SK-N-MC (cell line): Measurements from ENCODE around the gene RHOT1.
"Not testable (repeated sequence)": the region's sequence is repeated elsewhere in the genome, so short reads cannot be mapped to it uniquely, and the experiment has no call there.

Source experiments
- DNase-seq: peaks from one replicate; pipeline ENCODE4 v3.0.0-alpha.2; 2011; ENCODE audit warnings: low read depth, low spot score
- H3K27ac ChIP-seq: fragments of 200-600 bp; sonication (generic); 2 replicates; pipeline ENCODE4 v1.5.1; 2016; ENCODE audit warnings: mixed run types
- H3K36me3 ChIP-seq: fragments of 200-600 bp; sonication (generic); 2 replicates; pipeline ENCODE4 v1.6.1; 2017; ENCODE audit warnings: antibody characterized with exemption, low read length, mixed read lengths; ENCODE audit not compliant: insufficient read depth
- H3K4me3 ChIP-seq: fragments of 200-600 bp; sonication (generic); 2 replicates; pipeline ENCODE4 v1.5.1; 2016
- H3K9ac ChIP-seq: fragments of 200-600 bp; sonication (generic); 2 replicates; pipeline ENCODE4 v1.8.0; 2017; ENCODE audit warnings: mixed run types, mixed read lengths; ENCODE audit not compliant: insufficient read length
- H3K9me3 ChIP-seq: fragments of 200-600 bp; sonication (generic); 2 replicates; pipeline ENCODE4 v1.6.1; 2017; ENCODE audit warnings: low read depth, mild to moderate bottlenecking, antibody characterized with exemption, low read length, moderate library complexity, mixed read lengths
- EZH2 ChIP-seq: fragments of 200-600 bp; sonication (generic); IDR thresholded peaks from one replicate; pipeline ENCODE4 v1.6.1; 2017; ENCODE audit warnings: antibody characterized with exemption
- FOXP2 ChIP-seq: optimal IDR thresholded peaks from 2 replicates; pipeline ENCODE3; 2011; ENCODE audit warnings: mild to moderate bottlenecking, moderate library complexity; ENCODE audit not compliant: insufficient read depth; ENCODE audit errors: extremely low read length, control extremely low read depth
- POLR2AphosphoS5 ChIP-seq: IDR thresholded peaks from 2 replicates; pipeline ENCODE4 v1.6.1; 2012; ENCODE audit warnings: mild to moderate bottlenecking, low read depth, low read length, borderline replicate concordance

Gene RHOT1

GRCh38 chr17:32256701-32257019 is 114.4 kb downstream of the RHOT1 start:
- Histone ChIP-seq H3K4me3 (no peak overlapping the region), H3K27ac (no peak overlapping the region), H3K9me3 (no peaks in the 10 kb centered on the region), H3K36me3 (no peaks in the 10 kb centered on the region), H3K9ac (no peak overlapping the region)
- DNase-seq = no peak
- TF ChIP-seq EZH2 = no peak
- no peak for TF ChIP-seq FOXP2
- TF ChIP-seq POLR2AphosphoS5 = no peak

GRCh38 chr17:32258383-32259140 is 116.3 kb downstream of the RHOT1 start:
- no peaks in the 10 kb centered on the region for H3K36me3 ChIP-seq
- H3K27ac ChIP-seq = no peak overlapping the region
- DNase-seq = no peak
- no peak overlapping the region for H3K4me3 ChIP-seq
- no peaks in the 10 kb centered on the region for H3K9me3 ChIP-seq
- no peak overlapping the region for H3K9ac ChIP-seq
- TF ChIP-seq FOXP2 (no peak), EZH2 (no peak), POLR2AphosphoS5 (no peak)

GRCh38 chr17:32259586-32259985 is 117.3 kb downstream of the RHOT1 start:
- TF ChIP-seq POLR2AphosphoS5 (no peak), EZH2 (no peak), FOXP2 (no peak)
- no peaks in the 10 kb centered on the region for H3K9me3 ChIP-seq
- H3K27ac ChIP-seq = no peak overlapping the region
- no peak overlapping the region for H3K9ac ChIP-seq
- no peaks in the 10 kb centered on the region for H3K36me3 ChIP-seq
- H3K4me3 ChIP-seq = no peak overlapping the region
- no peak for DNase-seq

GRCh38 chr17:32261417-32261736 is 119.1 kb downstream of the RHOT1 start:
- TF ChIP-seq FOXP2 = no peak
- no peak for TF ChIP-seq EZH2
- no peak for TF ChIP-seq POLR2AphosphoS5
- Histone ChIP-seq H3K27ac (no peak overlapping the region), H3K36me3 (no peaks in the 10 kb centered on the region), H3K4me3 (no peak overlapping the region), H3K9ac (no peak overlapping the region), H3K9me3 (no peaks in the 10 kb centered on the region)
- DNase-seq = no peak

- no peak for TF ChIP-seq POLR2AphosphoS5
- TF ChIP-seq FOXP2 = no peak
- TF ChIP-seq EZH2 = no peak
- Histone ChIP-seq H3K9me3 (no peaks in the 10 kb centered on the region), H3K27ac (no peak overlapping the region)
Observed at GRCh38 chr17:32261936-32262510, 119.7 kb downstream of the RHOT1 start.

GRCh38 chr17:32263515-32263914 is 121.2 kb downstream of the RHOT1 start:
- not testable (repeated sequence) for H3K9me3 ChIP-seq, H3K9ac ChIP-seq, H3K36me3 ChIP-seq, H3K4me3 ChIP-seq, DNase-seq, H3K27ac ChIP-seq

More at GRCh38 chr17:32261936-32262510, 119.7 kb downstream of the RHOT1 start:
- DNase-seq = no peak
- Histone ChIP-seq H3K4me3 (no peak overlapping the region), H3K9ac (no peak overlapping the region), H3K36me3 (no peaks in the 10 kb centered on the region)

GRCh38 chr17:32264140-32264799 is 122.0 kb downstream of the RHOT1 start:
- TF ChIP-seq EZH2 (no peak), POLR2AphosphoS5 (no peak), FOXP2 (no peak)
- Histone ChIP-seq H3K27ac (no peak overlapping the region), H3K9me3 (no peaks in the 10 kb centered on the region), H3K9ac (no peak overlapping the region), H3K36me3 (no peaks in the 10 kb centered on the region), H3K4me3 (no peak overlapping the region)
- DNase-seq = no peak

- Histone ChIP-seq H3K27ac (no peak overlapping the region), H3K9me3 (no peaks in the 10 kb centered on the region), H3K36me3 (no peaks in the 10 kb centered on the region), H3K4me3 (peak overlapping the region; percentile 53), H3K9ac (no peak overlapping the region)
- TF ChIP-seq FOXP2 = no peak
- no peak for TF ChIP-seq POLR2AphosphoS5
- no peak for TF ChIP-seq EZH2
- no peak for DNase-seq
Observed at GRCh38 chr17:32264823-32265191, 122.5 kb downstream of the RHOT1 start.

GRCh38 chr17:32265192-32265923 is 123.1 kb downstream of the RHOT1 start, which contains the start of gene RHBDL3:
TSS of gene RHBDL3 (plus strand) at chr17:32265832. CDS start at chr17:32266190, 358 bp downstream.
- H3K27ac ChIP-seq = no peak within 1 kb of the TSS
- no peaks in the 10 kb centered on the region for H3K36me3 ChIP-seq
- no peak for DNase-seq

More at GRCh38 chr17:32265192-32265923, 123.1 kb downstream of the RHOT1 start, which contains the start of gene RHBDL3:
- Histone ChIP-seq H3K4me3 (peak within 1 kb of the TSS; percentile 72), H3K9me3 (no peaks in the 10 kb centered on the region), H3K9ac (no peak within 1 kb of the TSS)
- TF ChIP-seq FOXP2 (no peak), EZH2 (no peak), POLR2AphosphoS5 (no peak)
